A549 (cell line): Measurements from ENCODE around the gene CFAP46. TPM values are rescaled to one million over a fixed set of nuclear protein-coding genes. Genes with fewer than 3 reads are reported as not detected.
"Not testable (repeated sequence)": the region's sequence is repeated elsewhere in the genome, so short reads cannot be mapped to it uniquely, and the experiment has no call there.

ENCODE experiments used
- ATAC-seq, 2 experiments: fragments of 200-7000 bp in 1 of 2; fragments of >200 bp in 1 of 2; cut with Nextera tagmentation in 1 of 2; cut with Tn5 transposase in 1 of 2; 3 replicates each; pipeline versions ENCODE4 v1.8.0 to v1.9.1; 2018 to 2020; ENCODE audit warnings: mild to moderate bottlenecking in 1 of 2, moderate library complexity in 1 of 2
- CTCF ChIA-PET: fragments of 300-600 bp; sonication (Branson Sonifier 250); formaldehyde crosslinking; extraction: SDS; loops from one replicate; lab custom pipeline; 2021; ENCODE audit warnings: antibody characterized with exemption, inconsistent platforms; lab: Yijun Ruan, JAX
- POLR2A ChIA-PET: fragments of 350-600 bp; formaldehyde crosslinking; extraction: SDS; loops from one replicate; lab custom pipeline; 2021; ENCODE audit warnings: antibody characterized with exemption, inconsistent platforms; lab: Yijun Ruan, JAX
- DNase-seq, 2 experiments: peaks; one replicate each; pipeline versions ENCODE4 v3.0.0 to v3.0.0-alpha.2; 2011 to 2016; ENCODE audit warnings: low read depth in 1 of 2, low spot score in 1 of 2
- FAIRE-seq: peaks from 2 replicates; lab custom pipeline; 2011; peaks lifted over from hg19 to GRCh38; lab: Jason Lieb, UNC
- H3K27ac ChIP-seq, 2 experiments: fragments of >200 bp; sonication (Bioruptor Twin); formaldehyde crosslinking; 3 replicates each; pipeline ENCODE4 v1.5.1; 2016 to 2017
- H3K4me1 ChIP-seq: fragments of >200 bp; sonication (Bioruptor Twin); formaldehyde crosslinking; 3 replicates; pipeline ENCODE4 v1.6.1; 2016
- H3K4me2 ChIP-seq: fragments of >200 bp; sonication (Bioruptor Twin); formaldehyde crosslinking; 3 replicates; pipeline ENCODE4 v1.6.1; 2016
- H3K4me3 ChIP-seq: fragments of >200 bp; sonication (Bioruptor Twin); formaldehyde crosslinking; 3 replicates; pipeline ENCODE4 v1.5.1; 2016
- H3K9me3 ChIP-seq: fragments of >200 bp; sonication (Bioruptor Twin); formaldehyde crosslinking; 3 replicates; pipeline ENCODE4 v1.6.1; 2016
- CBX2 ChIP-seq: fragments of 200-600 bp; sonication (generic); IDR thresholded peaks from 2 replicates; pipeline ENCODE4 v1.6.1; 2016; ENCODE audit warnings: low read depth, mild to moderate bottlenecking, borderline replicate concordance
- EHF ChIP-seq: fragments of 250-450 bp; sonication (Bioruptor Pico); IDR thresholded peaks from 2 replicates; pipeline ENCODE4 v1.5.0; 2020; ENCODE audit warnings: mild to moderate bottlenecking
- HOXB5 ChIP-seq: fragments of 250-450 bp; sonication (Bioruptor Pico); IDR thresholded peaks from 2 replicates; pipeline ENCODE4 v1.5.0; 2020; ENCODE audit warnings: mild to moderate bottlenecking, moderate library complexity
- RAD21 ChIP-seq, 2 experiments: fragments of >200 bp in 1 of 2; sonication (Bioruptor Twin) in 1 of 2; formaldehyde crosslinking in 1 of 2; IDR thresholded peaks in 1 of 2; conservative IDR thresholded peaks in 1 of 2; 2 replicates in 1 of 2; 3 replicates in 1 of 2; pipeline ENCODE4 v1.6.1; 2012 to 2018; ENCODE audit warnings: inconsistent platforms in 1 of 2
- RARB ChIP-seq: fragments of 250-450 bp; sonication (Bioruptor Pico); IDR thresholded peaks from 2 replicates; pipeline ENCODE4 v1.8.0; 2021; ENCODE audit warnings: mild to moderate bottlenecking, moderate library complexity
- SMC3 ChIP-seq: fragments of >200 bp; sonication (Bioruptor Twin); formaldehyde crosslinking; IDR thresholded peaks from 3 replicates; pipeline ENCODE4 v1.6.1; 2018; ENCODE audit warnings: inconsistent platforms
- ZFP36 ChIP-seq: fragments of 450-650 bp; IDR thresholded peaks from 2 replicates; pipeline ENCODE4 v1.6.1; 2014; ENCODE audit warnings: borderline replicate concordance; ENCODE audit not compliant: partially characterized antibody
- WGBS: methylation state at CpG from one replicate; pipeline ENCODE4 v1.1.6; 2017; ENCODE audit errors: missing lambda C conversion rate; 5-methylcytosine and 5-hydroxymethylcytosine counted together
- polyA plus RNA-seq, 4 experiments: library from polyadenylated mRNA; depleted of rRNA in 3 of 4; stranded (reverse); fragments of >200 nt; fragmentation: RNase III in 1 of 4; extraction: RNeasy Plus Mini Kit Qiagen cat#74134 plus additional on column Dnase treatment in 1 of 4; gene quantifications; 2 replicates in 3 of 4; 3 replicates in 1 of 4; pipeline ENCODE4 v1.2.3, GENCODE V29; 2011 to 2017
- TF ChIP-seq, protein P1 (sequence below): fragments of >200 bp; sonication (Bioruptor Twin); formaldehyde crosslinking; IDR thresholded peaks from 3 replicates; pipeline ENCODE4 v1.5.1; 2016
- TF ChIP-seq, protein P2 (sequence below): IDR thresholded peaks from 2 replicates; pipeline ENCODE4 v1.6.1; 2012; ENCODE audit warnings: low read depth, borderline replicate concordance
- TF ChIP-seq, protein P3 (sequence below): fragments of 450-650 bp; IDR thresholded peaks from 2 replicates; pipeline ENCODE4 v1.6.1; 2014; ENCODE audit warnings: antibody characterized with exemption

CFAP46 gene
- polyA plus RNA-seq, 2 of the 4 experiments (the other 2 are of a cell fraction): 0.88 to 1.8 TPM

DNA sequence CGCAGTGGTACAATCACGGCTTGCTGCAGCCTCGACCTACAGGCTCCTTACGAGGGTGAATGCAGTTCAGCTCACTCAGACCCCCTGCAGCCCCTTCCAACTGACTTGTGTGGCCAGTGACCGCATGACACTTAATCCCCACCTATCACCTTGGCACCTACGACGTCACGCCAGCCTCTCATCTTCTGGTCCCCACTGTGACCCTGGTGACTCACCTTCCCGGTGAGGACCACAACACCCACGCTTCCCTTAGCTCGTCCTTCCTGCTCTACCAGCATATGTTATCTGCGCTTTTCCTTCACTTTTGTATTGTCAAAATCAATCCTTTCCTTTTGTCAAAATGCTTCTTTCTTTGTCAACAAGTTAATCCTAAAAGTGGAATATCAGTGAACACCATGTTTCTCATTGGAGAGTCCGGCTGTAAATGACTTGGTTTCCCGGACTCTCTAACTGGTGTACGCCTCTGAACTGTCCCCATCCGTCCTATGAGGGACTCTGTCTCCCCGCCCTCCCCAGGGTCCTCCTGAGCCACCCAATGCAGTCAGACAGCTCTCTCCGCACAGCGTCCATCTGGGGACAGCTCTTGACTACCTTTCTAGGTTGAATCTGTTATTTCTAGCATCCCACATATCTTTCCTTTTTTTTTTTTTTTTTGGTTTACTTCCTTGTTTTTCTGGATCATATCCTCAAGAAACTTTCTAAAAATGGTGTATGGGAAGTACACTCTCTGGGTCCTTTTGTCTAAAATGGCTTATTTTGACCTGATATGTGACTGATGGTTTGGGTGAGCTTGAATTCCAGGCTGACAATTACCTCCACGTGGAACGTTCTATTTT lies 37.3 kb downstream of the CFAP46 start (continued):
- TF ChIP-seq, protein P1, sequence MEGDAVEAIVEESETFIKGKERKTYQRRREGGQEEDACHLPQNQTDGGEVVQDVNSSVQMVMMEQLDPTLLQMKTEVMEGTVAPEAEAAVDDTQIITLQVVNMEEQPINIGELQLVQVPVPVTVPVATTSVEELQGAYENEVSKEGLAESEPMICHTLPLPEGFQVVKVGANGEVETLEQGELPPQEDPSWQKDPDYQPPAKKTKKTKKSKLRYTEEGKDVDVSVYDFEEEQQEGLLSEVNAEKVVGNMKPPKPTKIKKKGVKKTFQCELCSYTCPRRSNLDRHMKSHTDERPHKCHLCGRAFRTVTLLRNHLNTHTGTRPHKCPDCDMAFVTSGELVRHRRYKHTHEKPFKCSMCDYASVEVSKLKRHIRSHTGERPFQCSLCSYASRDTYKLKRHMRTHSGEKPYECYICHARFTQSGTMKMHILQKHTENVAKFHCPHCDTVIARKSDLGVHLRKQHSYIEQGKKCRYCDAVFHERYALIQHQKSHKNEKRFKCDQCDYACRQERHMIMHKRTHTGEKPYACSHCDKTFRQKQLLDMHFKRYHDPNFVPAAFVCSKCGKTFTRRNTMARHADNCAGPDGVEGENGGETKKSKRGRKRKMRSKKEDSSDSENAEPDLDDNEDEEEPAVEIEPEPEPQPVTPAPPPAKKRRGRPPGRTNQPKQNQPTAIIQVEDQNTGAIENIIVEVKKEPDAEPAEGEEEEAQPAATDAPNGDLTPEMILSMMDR: no peak
- TF ChIP-seq, protein P2, sequence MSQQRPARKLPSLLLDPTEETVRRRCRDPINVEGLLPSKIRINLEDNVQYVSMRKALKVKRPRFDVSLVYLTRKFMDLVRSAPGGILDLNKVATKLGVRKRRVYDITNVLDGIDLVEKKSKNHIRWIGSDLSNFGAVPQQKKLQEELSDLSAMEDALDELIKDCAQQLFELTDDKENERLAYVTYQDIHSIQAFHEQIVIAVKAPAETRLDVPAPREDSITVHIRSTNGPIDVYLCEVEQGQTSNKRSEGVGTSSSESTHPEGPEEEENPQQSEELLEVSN: no peak
- no peak for TF ChIP-seq EHF (CRISPR knock-in tag)

DNA sequence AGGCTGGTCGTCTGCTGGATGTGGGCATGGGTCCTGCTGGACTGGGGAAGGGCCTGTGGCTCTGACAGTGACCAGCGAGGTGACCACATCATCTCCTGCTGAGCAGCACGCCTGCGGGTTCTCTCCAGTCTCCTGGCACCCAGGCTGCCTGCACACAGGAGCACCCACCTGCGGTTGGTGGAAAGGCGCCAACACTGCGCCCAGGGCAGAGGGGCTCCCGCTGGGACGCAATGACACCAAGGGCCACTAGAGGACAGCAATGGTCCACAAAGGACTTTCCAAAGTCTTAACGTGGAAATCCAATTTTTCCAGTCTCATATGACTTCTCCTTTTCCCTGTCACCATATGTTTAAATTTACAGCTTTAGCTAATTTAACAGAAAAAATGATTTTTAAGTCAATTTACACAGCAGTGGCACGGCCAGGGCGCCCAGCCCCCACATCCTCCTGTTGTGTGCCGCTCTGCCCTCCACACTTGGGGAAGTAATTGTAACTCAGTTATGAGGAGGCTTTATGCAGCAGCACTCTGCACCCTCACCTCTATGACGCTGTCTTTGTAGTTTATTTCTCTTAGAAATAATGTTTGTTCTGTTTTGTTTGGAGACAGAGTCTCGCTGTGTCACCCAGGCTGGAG lies 38.1 kb downstream of the CFAP46 start:
- 13% methylated on average over 15 of the region's 15 CpGs for WGBS
- Histone ChIP-seq H3K4me1 (no peaks in the 10 kb centered on the region), H3K27ac (no peak overlapping the region), H3K4me3 (no peak overlapping the region), H3K9me3 (peaks cover 16% of the 10 kb centered on the region; the same call in 2 of the 3 replicates), H3K4me2 (no peak overlapping the region)
- peak; percentile 58 to 85; a peak in 5 of 6 replicates for ATAC-seq
- FAIRE-seq: peak; percentile 18
- TF ChIP-seq RARB (no peak), CBX2 (no peak), HOXB5 (no peak), RAD21 (conservative IDR thresholded peaks at IDR 0.05 in 1 of 2, IDR thresholded peaks at IDR 0.05 in 1 of 2) (peak; percentile 67 to 78), SMC3 (peak; percentile 36; the same call in 2 of the 3 replicates), ZFP36 (no peak)
- TF ChIP-seq, protein P1: peak; percentile 62
- TF ChIP-seq, protein P3, sequence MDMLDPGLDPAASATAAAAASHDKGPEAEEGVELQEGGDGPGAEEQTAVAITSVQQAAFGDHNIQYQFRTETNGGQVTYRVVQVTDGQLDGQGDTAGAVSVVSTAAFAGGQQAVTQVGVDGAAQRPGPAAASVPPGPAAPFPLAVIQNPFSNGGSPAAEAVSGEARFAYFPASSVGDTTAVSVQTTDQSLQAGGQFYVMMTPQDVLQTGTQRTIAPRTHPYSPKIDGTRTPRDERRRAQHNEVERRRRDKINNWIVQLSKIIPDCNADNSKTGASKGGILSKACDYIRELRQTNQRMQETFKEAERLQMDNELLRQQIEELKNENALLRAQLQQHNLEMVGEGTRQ: no peak
- ChIA-PET POLR2A (no interaction called here), CTCF (interaction anchor here (0.8 to 2.6 kb wide), 7 partner anchors 9 to 248 kb away, joined by 3 to 11 read pairs (median 3); no protein-coding TSS in a partner anchor)
- peak; percentile 46 to 76 for DNase-seq

DNA sequence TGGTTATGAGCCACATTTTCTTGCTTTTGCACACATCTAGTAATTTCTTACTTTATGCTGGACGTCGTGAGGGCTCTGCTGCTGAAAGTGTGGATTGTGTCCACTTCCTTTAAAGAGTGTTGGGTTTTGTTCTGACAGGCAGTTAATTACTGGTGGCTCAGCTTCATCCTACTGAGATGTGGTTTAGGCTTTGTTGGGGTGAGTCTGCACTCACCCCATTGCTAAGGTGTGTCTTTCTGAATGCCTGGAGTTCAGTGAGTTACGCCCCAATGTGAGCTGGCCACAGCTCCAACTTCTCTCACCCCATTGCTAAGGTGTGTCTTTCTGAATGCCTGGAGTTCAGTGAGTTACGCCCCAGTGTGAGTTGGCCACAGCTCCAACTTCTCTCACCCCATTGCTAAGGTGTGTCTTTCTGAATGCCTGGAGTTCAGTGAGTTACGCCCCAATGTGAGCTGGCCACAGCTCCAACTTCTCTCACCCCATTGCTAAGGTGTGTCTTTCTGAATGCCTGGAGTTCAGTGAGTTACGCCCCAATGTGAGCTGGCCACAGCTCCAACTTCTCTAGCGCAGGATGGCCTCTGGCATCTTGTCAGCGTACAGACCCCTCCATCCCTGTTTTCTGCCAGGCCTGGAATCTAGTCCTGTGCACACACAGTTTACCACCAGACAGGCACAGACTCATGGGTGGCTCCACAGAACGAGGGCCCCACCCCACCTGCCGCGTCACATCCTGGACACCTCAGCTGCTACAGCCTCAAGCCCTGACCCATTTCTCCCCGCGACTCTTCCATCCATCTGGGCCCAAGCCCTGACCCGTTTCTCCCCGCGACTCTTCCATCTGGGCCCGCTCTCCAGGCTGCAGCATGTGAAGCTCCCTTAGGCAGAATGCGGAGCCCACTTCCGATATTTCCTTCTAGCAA lies 39.5 kb downstream of the CFAP46 start:
- H3K4me2 ChIP-seq, H3K4me3 ChIP-seq, FAIRE-seq, DNase-seq, ATAC-seq, POLR2A ChIA-PET, H3K4me1 ChIP-seq, H3K27ac ChIP-seq: not testable (repeated sequence)
- peaks cover 16% of the 10 kb centered on the region; the same call in 2 of the 3 replicates for H3K9me3 ChIP-seq
- CTCF ChIA-PET: interaction anchor here (1.0 to 2.6 kb wide), 6 partner anchors 8 to 247 kb away, joined by 3 to 11 read pairs (median 3); no protein-coding TSS in a partner anchor
- WGBS: 64% methylated on average over 15 of the region's 19 CpGs
